ENCODE results near the gene MYL2. TPM values are rescaled to one million over a fixed set of nuclear protein-coding genes. Genes with fewer than 3 reads are reported as not detected.
A peak's percentile ranks its signal among the peaks of the same experiment; 100 is the strongest.

Gene MYL2
- total RNA-seq, 1 experiment from 2014 or later: not detected

- CTCF ChIA-PET: interaction anchor here (1.0 kb wide), 1 partner anchor 20 kb away, joined by 4 read pairs; no protein-coding TSS in a partner anchor
- ATAC-seq: peak; percentile 46
Measured at GRCh38 chr12:110917467-110917866, 2.9 kb downstream of the MYL2 start.

More at GRCh38 chr12:110917467-110917866, 2.9 kb downstream of the MYL2 start:
- no peak for DNase-seq (ENCODE audit: low spot score)
- Mint-ChIP-seq H3K4me3 (no peak overlapping the region), H3K36me3 (no peaks in the 10 kb centered on the region), H3K27me3 (ENCODE audit: low read depth) (0 out of 2 replicates have a peak, but pooled peaks cover 3% of the 10 kb centered on the region), H3K9me3 (peaks cover 4% of the 10 kb centered on the region; the same call in 1 of the 2 replicates), H3K4me1 (peaks cover 28% of the 10 kb centered on the region), H3K27ac (no peak overlapping the region)
- TF ChIP-seq NFYB (CRISPR knock-in tag; conservative IDR thresholded peaks at IDR 0.05; ENCODE audit: low read depth) (no peak), ZNF219 (CRISPR knock-in tag; IDR thresholded peaks at IDR 0.05; ENCODE audit: borderline replicate concordance) (no peak), ATF6 (CRISPR knock-in tag; IDR thresholded peaks at IDR 0.05) (no peak), RELA (CRISPR knock-in tag; IDR thresholded peaks at IDR 0.05; ENCODE audit: borderline replicate concordance) (no peak), USF2 (CRISPR knock-in tag; IDR thresholded peaks at IDR 0.05) (no peak), TP53 (CRISPR knock-in tag; IDR thresholded peaks at IDR 0.05) (no peak), ATF1 (CRISPR knock-in tag; IDR thresholded peaks at IDR 0.05) (no peak), CREM (CRISPR knock-in tag; IDR thresholded peaks at IDR 0.05) (no peak), IRF1 (CRISPR knock-in tag; IDR thresholded peaks at IDR 0.05) (no peak), USF1 (CRISPR knock-in tag; IDR thresholded peaks at IDR 0.05) (no peak), FOXP1 (CRISPR knock-in tag; IDR thresholded peaks at IDR 0.05; ENCODE audit: borderline replicate concordance) (no peak), ZMAT4 (CRISPR knock-in tag; IDR thresholded peaks at IDR 0.05) (no peak), CBFB (CRISPR knock-in tag; IDR thresholded peaks at IDR 0.05; ENCODE audit: low read depth) (no peak), CTCF (IDR thresholded peaks at IDR 0.05) (no peak), HMGXB4 (CRISPR knock-in tag; IDR thresholded peaks at IDR 0.05) (no peak), CREB1 (CRISPR knock-in tag; IDR thresholded peaks at IDR 0.05) (no peak)
- POLR2A ChIA-PET: no interaction called here

Measured in WTC11 (cell line).